HEK293T (cell line): Measurements from ENCODE around the gene STRADA.

Experiments used
- CTCF ChIA-PET: fragments of 350-600 bp; formaldehyde crosslinking; extraction: SDS; loops from one replicate; lab custom pipeline; 2021; ENCODE audit warnings: antibody characterized with exemption, inconsistent platforms; lab: Yijun Ruan, JAX
- POLR2A ChIA-PET: fragments of 350-600 bp; formaldehyde crosslinking; extraction: SDS; loops from one replicate; lab custom pipeline; 2020; ENCODE audit warnings: antibody characterized with exemption, inconsistent platforms; lab: Yijun Ruan, JAX
- DNase-seq: peaks from one replicate; pipeline ENCODE4 v3.0.0; 2012; ENCODE audit warnings: mixed read lengths; ENCODE audit errors: extremely low spot score
- ARNT ChIP-seq: fragments of 450-650 bp; IDR thresholded peaks from 2 replicates; pipeline ENCODE4 v1.6.1; 2017; ENCODE audit warnings: mild to moderate bottlenecking
- BHLHE40 ChIP-seq: fragments of 450-650 bp; IDR thresholded peaks from 2 replicates; pipeline ENCODE4 v1.6.1; 2016; ENCODE audit warnings: mild to moderate bottlenecking, moderate library complexity, borderline replicate concordance
- CTBP1 ChIP-seq: fragments of 450-650 bp; IDR thresholded peaks from 2 replicates; pipeline ENCODE4 v1.6.1; 2016; ENCODE audit warnings: borderline replicate concordance
- ELF4 ChIP-seq: fragments of 450-650 bp; IDR thresholded peaks from 2 replicates; pipeline ENCODE4 v1.6.1; 2017; ENCODE audit warnings: antibody characterized with exemption
- FOXA1 ChIP-seq: fragments of 450-650 bp; IDR thresholded peaks from 2 replicates; pipeline ENCODE4 v1.6.1; 2016; ENCODE audit warnings: mild to moderate bottlenecking
- FOXK2 ChIP-seq: fragments of 450-650 bp; IDR thresholded peaks from 2 replicates; pipeline ENCODE4 v1.6.1; 2016; ENCODE audit warnings: mild to moderate bottlenecking
- FOXM1 ChIP-seq: fragments of 450-650 bp; IDR thresholded peaks from 2 replicates; pipeline ENCODE4 v1.6.1; 2017; ENCODE audit warnings: mild to moderate bottlenecking, borderline replicate concordance
- HDGF ChIP-seq: fragments of 450-650 bp; IDR thresholded peaks from 2 replicates; pipeline ENCODE4 v1.6.1; 2017; ENCODE audit warnings: antibody characterized with exemption, borderline replicate concordance
- L3MBTL2 ChIP-seq: fragments of 450-650 bp; conservative IDR thresholded peaks from 2 replicates; pipeline ENCODE4 v1.6.1; 2016; ENCODE audit warnings: mild to moderate bottlenecking
- LEF1 ChIP-seq: fragments of 450-650 bp; IDR thresholded peaks from 2 replicates; pipeline ENCODE4 v1.6.1; 2017; ENCODE audit warnings: mild to moderate bottlenecking, borderline replicate concordance
- NFRKB ChIP-seq: fragments of 450-650 bp; IDR thresholded peaks from 2 replicates; pipeline ENCODE4 v1.6.1; 2016; ENCODE audit warnings: mild to moderate bottlenecking, moderate library complexity
- SP1 ChIP-seq: fragments of 450-650 bp; IDR thresholded peaks from 2 replicates; pipeline ENCODE4 v1.6.1; 2017
- SUZ12 ChIP-seq: fragments of 450-650 bp; IDR thresholded peaks from 2 replicates; pipeline ENCODE4 v1.6.1; 2016; ENCODE audit warnings: mild to moderate bottlenecking
- TARDBP ChIP-seq: fragments of 450-650 bp; IDR thresholded peaks from 2 replicates; pipeline ENCODE4 v1.6.1; 2016
- ZNF384 ChIP-seq: fragments of 450-650 bp; IDR thresholded peaks from 2 replicates; pipeline ENCODE4 v1.6.1; 2016
- TF ChIP-seq, protein P1 (sequence below): fragments of 450-650 bp; IDR thresholded peaks from 2 replicates; pipeline ENCODE4 v1.6.1; 2016

STRADA gene, protein sequence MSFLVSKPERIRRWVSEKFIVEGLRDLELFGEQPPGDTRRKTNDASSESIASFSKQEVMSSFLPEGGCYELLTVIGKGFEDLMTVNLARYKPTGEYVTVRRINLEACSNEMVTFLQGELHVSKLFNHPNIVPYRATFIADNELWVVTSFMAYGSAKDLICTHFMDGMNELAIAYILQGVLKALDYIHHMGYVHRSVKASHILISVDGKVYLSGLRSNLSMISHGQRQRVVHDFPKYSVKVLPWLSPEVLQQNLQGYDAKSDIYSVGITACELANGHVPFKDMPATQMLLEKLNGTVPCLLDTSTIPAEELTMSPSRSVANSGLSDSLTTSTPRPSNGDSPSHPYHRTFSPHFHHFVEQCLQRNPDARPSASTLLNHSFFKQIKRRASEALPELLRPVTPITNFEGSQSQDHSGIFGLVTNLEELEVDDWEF

DNA sequence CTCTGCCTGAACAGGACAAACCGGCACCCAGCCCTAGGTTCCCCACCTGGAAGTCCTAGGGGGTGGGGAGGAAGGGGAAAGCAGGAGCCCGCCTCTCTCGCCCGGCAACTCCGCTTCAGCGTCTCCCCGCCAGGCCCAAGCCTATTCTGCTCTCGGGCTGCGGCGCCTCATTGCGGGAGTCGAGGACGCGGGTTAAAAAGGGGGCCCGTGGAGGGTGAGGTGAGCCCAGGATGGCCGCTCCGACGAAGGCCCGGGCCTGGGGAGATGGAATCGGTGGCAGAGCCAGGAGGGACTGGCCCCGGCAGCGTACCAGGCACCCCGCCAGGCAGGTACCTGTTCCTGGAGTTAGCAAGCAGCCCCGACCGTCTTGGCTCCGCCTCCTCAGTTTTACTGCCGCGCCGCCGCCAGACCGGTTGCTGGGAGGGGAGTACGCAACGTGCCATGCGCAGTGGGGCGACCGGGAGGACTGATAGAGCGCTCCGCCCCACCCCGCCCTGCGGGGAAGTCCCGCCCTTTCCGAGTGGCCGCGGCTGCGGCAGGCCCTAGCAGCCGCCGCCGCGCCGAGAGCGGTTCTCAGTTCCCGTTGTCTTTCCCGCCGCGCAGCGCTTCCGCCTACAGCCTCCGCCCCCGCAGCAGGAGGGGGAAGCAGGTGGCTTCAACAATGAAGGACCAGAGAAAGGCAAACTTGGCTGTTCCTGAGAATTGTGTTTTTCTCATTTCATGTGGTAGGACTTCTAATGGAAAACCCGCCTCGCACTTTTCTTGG, at the start of gene STRADA:
Gene STRADA, minus strand, starts transcription at position 392 of the 766 bp plus-strand sequence. CDS start 13,430 bp downstream, outside the sequence.
- ChIA-PET POLR2A (interaction anchor here (0.6 to 1.6 kb wide), 20 partner anchors 8 to 118 kb away, joined by 3 to 26 read pairs (median 4); partner anchors contain the start of genes CCDC47, DDX42 and LIMD2), CTCF (interaction anchor here (0.6 to 1.0 kb wide), 3 partner anchors 11 to 118 kb away, joined by 3 to 4 read pairs (median 4); no protein-coding TSS in a partner anchor)
- TF ChIP-seq ELF4 (peak; percentile 56), L3MBTL2 (peak; percentile 81), TARDBP (no peak)

DNA sequence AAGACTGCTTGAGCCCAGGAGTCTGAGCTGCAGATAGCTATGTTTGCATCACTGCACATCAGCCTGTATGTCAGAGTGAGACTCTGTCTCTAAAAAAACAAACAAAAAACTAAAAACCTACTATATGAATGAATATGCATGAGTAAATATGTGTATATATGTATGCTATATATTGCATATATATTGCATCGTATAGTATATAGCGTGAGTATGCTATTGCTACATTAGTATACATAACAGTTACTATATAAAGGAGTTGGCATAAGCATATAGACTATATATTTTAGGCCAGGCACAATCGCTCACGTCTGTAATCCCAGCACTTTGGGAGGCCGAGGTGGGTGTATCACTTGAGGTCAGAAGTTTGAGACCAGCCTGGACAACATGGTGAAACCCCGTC, 48.5 kb upstream of the STRADA start:
- CTCF ChIA-PET = interaction anchor here (0.6 kb wide), 1 partner anchor 1383 kb away, joined by 6 read pairs; no protein-coding TSS in a partner anchor
- POLR2A ChIA-PET = interaction anchor here (2.9 kb wide), 1 partner anchor 16 kb away, joined by 15 read pairs; the partner anchor contains the start of genes CCDC47 and DDX42
- no peak for DNase-seq
- TF ChIP-seq L3MBTL2 (no peak), FOXK2 (no peak), FOXA1 (no peak), LEF1 (no peak), ARNT (no peak), ZNF384 (no peak), FOXM1 (no peak), NFRKB (no peak), HDGF (no peak), SUZ12 (no peak), BHLHE40 (no peak), ELF4 (no peak), SP1 (no peak), CTBP1 (no peak), TARDBP (no peak)
- TF ChIP-seq, protein P1, sequence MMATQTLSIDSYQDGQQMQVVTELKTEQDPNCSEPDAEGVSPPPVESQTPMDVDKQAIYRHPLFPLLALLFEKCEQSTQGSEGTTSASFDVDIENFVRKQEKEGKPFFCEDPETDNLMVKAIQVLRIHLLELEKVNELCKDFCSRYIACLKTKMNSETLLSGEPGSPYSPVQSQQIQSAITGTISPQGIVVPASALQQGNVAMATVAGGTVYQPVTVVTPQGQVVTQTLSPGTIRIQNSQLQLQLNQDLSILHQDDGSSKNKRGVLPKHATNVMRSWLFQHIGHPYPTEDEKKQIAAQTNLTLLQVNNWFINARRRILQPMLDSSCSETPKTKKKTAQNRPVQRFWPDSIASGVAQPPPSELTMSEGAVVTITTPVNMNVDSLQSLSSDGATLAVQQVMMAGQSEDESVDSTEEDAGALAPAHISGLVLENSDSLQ = no peak

More for the DNA sequence above, at the start of gene STRADA:
- DNase-seq = peak; percentile 97

DNA sequence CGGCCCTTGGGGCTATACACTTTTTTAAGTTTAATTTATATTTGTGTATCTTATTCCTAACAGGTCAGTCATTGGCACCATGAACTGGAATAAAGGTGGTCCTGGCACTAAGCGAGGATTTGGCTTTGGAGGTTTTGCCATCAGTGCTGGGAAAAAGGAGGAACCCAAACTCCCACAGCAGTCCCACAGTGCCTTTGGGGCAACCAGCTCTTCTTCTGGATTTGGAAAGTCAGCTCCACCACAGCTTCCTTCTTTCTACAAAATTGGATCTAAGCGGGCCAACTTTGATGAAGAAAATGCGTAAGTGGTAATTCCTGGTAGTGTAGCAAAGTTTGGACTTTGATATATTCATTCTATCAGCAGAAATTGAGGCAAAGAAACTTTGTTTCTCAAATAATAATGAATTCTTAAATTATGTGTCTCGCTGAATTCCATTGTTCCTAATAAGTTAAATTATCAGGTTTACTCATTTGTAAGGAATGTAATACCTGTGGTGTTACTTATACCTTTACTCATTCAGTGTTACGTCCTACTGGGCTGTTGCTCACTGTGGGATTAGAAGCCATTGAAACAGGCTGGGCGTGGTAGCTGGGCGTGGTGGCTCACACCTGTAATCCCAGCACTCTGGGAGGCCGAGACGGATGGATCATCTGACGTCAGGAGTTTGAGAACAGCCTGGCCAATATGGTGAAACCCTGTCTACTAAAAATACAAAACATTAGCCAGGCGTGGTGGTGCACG, 45.5 kb upstream of the STRADA start:
- ChIA-PET POLR2A (interaction anchor here (2.7 kb wide), 1 partner anchor 14 kb away, joined by 10 read pairs; the partner anchor contains the start of genes CCDC47 and DDX42), CTCF (interaction anchor here (1.5 kb wide), 1 partner anchor 12 kb away, joined by 9 read pairs; no protein-coding TSS in a partner anchor)
- TF ChIP-seq FOXK2 = no peak
- TF ChIP-seq ELF4 = no peak
- TF ChIP-seq, protein P1 = no peak
- TF ChIP-seq HDGF = no peak
- no peak for TF ChIP-seq ZNF384
- TF ChIP-seq LEF1 = no peak
- TF ChIP-seq CTBP1 = no peak
- no peak for TF ChIP-seq ARNT
- no peak for TF ChIP-seq SUZ12
- TF ChIP-seq BHLHE40 = no peak
- no peak for TF ChIP-seq FOXA1
- TF ChIP-seq FOXM1 = no peak
- TF ChIP-seq NFRKB = no peak
- TF ChIP-seq SP1 = no peak
- no peak for TF ChIP-seq L3MBTL2
- no peak for TF ChIP-seq TARDBP
- DNase-seq = no peak

DNA sequence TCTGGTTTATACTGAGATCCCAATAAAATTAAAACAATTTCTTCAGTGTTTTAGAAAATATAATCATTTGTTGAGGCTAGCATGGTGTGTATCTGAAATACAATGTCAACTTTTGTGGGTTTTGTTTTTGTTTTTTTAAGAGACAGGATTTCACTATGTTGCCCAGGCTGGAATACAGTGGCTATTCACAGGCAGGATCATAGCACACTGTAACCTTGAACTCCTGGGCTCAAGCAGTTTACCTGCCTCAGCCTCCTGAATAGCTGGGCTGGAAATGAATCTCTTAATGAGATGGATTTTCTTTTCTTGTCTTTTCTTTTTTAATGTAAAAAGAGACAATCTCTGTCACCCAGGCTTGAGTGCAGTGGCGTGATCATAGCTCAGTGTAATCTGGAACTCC, 44.5 kb upstream of the STRADA start:
- ChIA-PET POLR2A (interaction anchor here (2.7 kb wide), 1 partner anchor 13 kb away, joined by 10 read pairs; the partner anchor contains the start of genes CCDC47 and DDX42), CTCF (interaction anchor here (1.5 kb wide), 1 partner anchor 11 kb away, joined by 9 read pairs; no protein-coding TSS in a partner anchor)
- no peak for TF ChIP-seq FOXK2
- TF ChIP-seq FOXM1 = no peak
- no peak for DNase-seq

DNA sequence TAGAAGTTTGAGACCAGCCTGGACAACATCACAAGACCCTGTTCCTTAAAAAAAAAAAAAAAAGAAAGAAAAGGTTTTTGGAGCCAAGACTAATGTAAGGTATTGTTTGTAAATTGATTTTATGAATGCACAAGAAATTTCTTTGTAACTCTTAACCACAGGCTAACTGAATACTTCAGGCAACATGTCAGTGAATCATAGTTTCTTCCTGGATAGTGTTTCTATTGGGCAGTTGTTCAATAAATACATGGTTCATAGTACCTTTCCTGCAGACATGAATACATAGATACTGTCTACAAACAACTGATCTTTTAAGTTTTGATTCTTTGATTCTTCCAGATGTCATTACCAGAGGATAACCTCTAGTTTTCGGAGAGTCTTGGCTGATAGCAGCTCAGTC, 44.0 kb upstream of the STRADA start:
- ChIA-PET POLR2A (interaction anchor here (2.7 kb wide), 1 partner anchor 12 kb away, joined by 10 read pairs; the partner anchor contains the start of genes CCDC47 and DDX42), CTCF (interaction anchor here (1.5 kb wide), 1 partner anchor 10 kb away, joined by 9 read pairs; no protein-coding TSS in a partner anchor)
- DNase-seq = no peak
- TF ChIP-seq FOXK2 (no peak), FOXA1 (no peak), ZNF384 (no peak), BHLHE40 (no peak), SUZ12 (no peak), LEF1 (no peak), HDGF (no peak)
- TF ChIP-seq, protein P1 = no peak
